Astrocyte (in vitro differentiated cells and primary cell): ENCODE measurements around the gene NEK9.

Source experiments
- CTCF ChIP-seq: IDR thresholded peaks from 2 replicates; pipeline ENCODE4 v1.5.1; 2011; ENCODE audit warnings: low read depth, mild to moderate bottlenecking, inconsistent platforms, low read length, moderate library complexity; ENCODE audit not compliant: insufficient read depth
- EZH2 ChIP-seq: IDR thresholded peaks from 2 replicates; pipeline ENCODE4 v1.6.1; 2012; ENCODE audit warnings: mild to moderate bottlenecking, low read length, inconsistent platforms; ENCODE audit not compliant: insufficient read depth

- TF ChIP-seq CTCF (no peak), EZH2 (no peak)
Observed at GRCh38 chr14:75051556-75051899, 75.3 kb downstream of the NEK9 start.
